H1 (cell line): ENCODE results near the gene DIDO1. TPM values are rescaled to one million over a fixed set of nuclear protein-coding genes. Genes with fewer than 3 reads are reported as not detected.
A peak's percentile ranks its signal among the peaks of the same experiment; 100 is the strongest.

Experiments used
- CTCF ChIA-PET: fragments of 300-600 bp; sonication (Branson Sonifier 250); formaldehyde crosslinking; loops from one replicate; lab custom pipeline; 2021; ENCODE audit not compliant: partially characterized antibody; lab: Charles Lee
- POLR2A ChIA-PET: fragments of 300-600 bp; sonication (Branson Sonifier 250); formaldehyde crosslinking; loops from one replicate; lab custom pipeline; 2021; ENCODE audit warnings: inconsistent platforms; ENCODE audit not compliant: partially characterized antibody; lab: Charles Lee
- DNase-seq, 2 experiments: peaks; one replicate each; pipeline versions ENCODE4 v3.0.0 to v3.0.0-alpha.2; 2010 to 2022; ENCODE audit warnings: low spot score in 2 of 2, low read depth in 1 of 2, mixed read lengths in 1 of 2
- FAIRE-seq: peaks from 2 replicates; lab custom pipeline; 2011; peaks lifted over from hg19 to GRCh38; lab: Jason Lieb, UNC
- H2AFZ ChIP-seq: 2 replicates; pipeline ENCODE4 v1.8.1; 2012; ENCODE audit warnings: low read length, inconsistent platforms
- H2AK5ac ChIP-seq: 2 replicates; pipeline ENCODE4 v1.6.1; 2013; ENCODE audit warnings: low read depth, low read length
- H2BK120ac ChIP-seq: replicated peaks from 2 replicates; pipeline ENCODE3; 2013; ENCODE audit warnings: low read depth, low read length, inconsistent platforms
- H2BK12ac ChIP-seq: 2 replicates; pipeline ENCODE4 v1.6.1; 2013; ENCODE audit warnings: low read depth, low read length
- H2BK15ac ChIP-seq: 2 replicates; pipeline ENCODE4 v1.6.1; 2013; ENCODE audit warnings: low read length
- H2BK20ac ChIP-seq: 2 replicates; pipeline ENCODE4 v1.6.1; 2013; ENCODE audit warnings: low read length
- H2BK5ac ChIP-seq: 2 replicates; pipeline ENCODE4 v1.6.1; 2013; ENCODE audit warnings: low read depth, low read length
- H3K14ac ChIP-seq: 2 replicates; pipeline ENCODE4 v1.6.1; 2013; ENCODE audit warnings: inconsistent platforms; ENCODE audit not compliant: insufficient read length
- H3K18ac ChIP-seq: 2 replicates; pipeline ENCODE4 v1.6.1; 2013; ENCODE audit warnings: low read length; ENCODE audit errors: extremely low read depth
- H3K23ac ChIP-seq: 2 replicates; pipeline ENCODE4 v1.6.1; 2013; ENCODE audit warnings: inconsistent platforms; ENCODE audit not compliant: insufficient read length
- H3K23me2 ChIP-seq: 2 replicates; pipeline ENCODE4 v1.6.1; 2013; ENCODE audit warnings: low read depth, low read length
- H3K27ac ChIP-seq: 2 replicates; pipeline ENCODE4 v1.6.1; 2011; ENCODE audit warnings: low read depth, low read length, inconsistent platforms
- H3K27me3 ChIP-seq, 4 experiments: replicated peaks in 1 of 4; 1 replicate in 1 of 4; 2 replicates in 3 of 4; pipeline versions ENCODE4 v1.6.1 to v1.8.1; 2011 to 2013; ENCODE audit warnings: low read length in 3 of 4, mild to moderate bottlenecking in 3 of 4, inconsistent platforms in 2 of 4, mixed read lengths in 2 of 4, moderate library complexity in 1 of 4; ENCODE audit not compliant: control insufficient read depth in 3 of 4, insufficient read depth in 3 of 4; ENCODE audit errors: extremely low read depth in 1 of 4
- H3K36me3 ChIP-seq, 4 experiments: 2 replicates each; pipeline versions ENCODE4 v1.6.1 to v1.8.1; 2011 to 2013; ENCODE audit warnings: mild to moderate bottlenecking in 4 of 4, low read length in 3 of 4, moderate library complexity in 2 of 4, control low read depth in 1 of 4, inconsistent platforms in 1 of 4; ENCODE audit not compliant: insufficient read depth in 4 of 4, control insufficient read depth in 2 of 4
- H3K4ac ChIP-seq: replicated peaks from 2 replicates; pipeline ENCODE3; 2013; ENCODE audit warnings: low read length, low read depth, mixed read lengths, inconsistent platforms; ENCODE audit not compliant: insufficient read length
- H3K4me1 ChIP-seq, 4 experiments: replicated peaks in 1 of 4; 1 replicate in 1 of 4; 2 replicates in 3 of 4; pipeline versions ENCODE4 v1.6.1 to v1.8.1; 2011 to 2013; ENCODE audit warnings: low read length in 3 of 4, inconsistent platforms in 2 of 4, mixed read lengths in 1 of 4; ENCODE audit not compliant: insufficient read depth in 4 of 4, control insufficient read depth in 3 of 4
- H3K4me2 ChIP-seq, 2 experiments: 2 replicates each; pipeline versions ENCODE4 v1.6.1 to v1.8.1; 2011 to 2013; ENCODE audit warnings: low read depth in 2 of 2, low read length in 2 of 2, control low read depth in 1 of 2, inconsistent platforms in 1 of 2, mild to moderate bottlenecking in 1 of 2; ENCODE audit not compliant: insufficient read depth in 1 of 2
- H3K4me3 ChIP-seq, 4 experiments: fragments of 200-600, 300-600 bp in 1 of 4; sonication (generic), shearing (Covaris generic), sonication (Bioruptor Twin) in 1 of 4; 2 replicates each; pipeline versions ENCODE4 v1.5.1 to v1.8.1; 2011 to 2016; ENCODE audit warnings: low read length in 4 of 4, low read depth in 3 of 4, control low read depth in 2 of 4, inconsistent platforms in 2 of 4, mild to moderate bottlenecking in 2 of 4, mixed read lengths in 1 of 4, moderate library complexity in 1 of 4; ENCODE audit not compliant: insufficient read depth in 2 of 4; ENCODE audit errors: extremely low read depth in 1 of 4
- H3K56ac ChIP-seq: replicated peaks from 2 replicates; pipeline ENCODE3; 2013; ENCODE audit warnings: low read depth, mild to moderate bottlenecking, mixed read lengths, low read length, inconsistent platforms; ENCODE audit not compliant: insufficient read length
- H3K79me1 ChIP-seq: 2 replicates; pipeline ENCODE4 v1.6.1; 2013; ENCODE audit warnings: low read depth, low read length, control low read depth
- H3K79me2 ChIP-seq, 2 experiments: 2 replicates each; pipeline versions ENCODE4 v1.6.1 to v1.8.1; 2012 to 2013; ENCODE audit warnings: low read length in 2 of 2, mild to moderate bottlenecking in 2 of 2, inconsistent platforms in 1 of 2; ENCODE audit not compliant: insufficient read depth in 2 of 2, control insufficient read depth in 1 of 2
- H3K9ac ChIP-seq, 4 experiments: replicated peaks in 1 of 4; 1 replicate in 1 of 4; 2 replicates in 3 of 4; pipeline versions ENCODE4 v1.6.1 to v1.8.1; 2011 to 2013; ENCODE audit warnings: low read depth in 3 of 4, low read length in 3 of 4, control low read depth in 2 of 4, mild to moderate bottlenecking in 2 of 4, moderate library complexity in 2 of 4, inconsistent platforms in 1 of 4; ENCODE audit errors: extremely low read depth in 1 of 4
- H3K9me3 ChIP-seq, 2 experiments: 2 replicates each; pipeline versions ENCODE4 v1.6.1 to v1.8.1; 2012 to 2013; ENCODE audit warnings: mild to moderate bottlenecking in 2 of 2, moderate library complexity in 2 of 2, control low read depth in 1 of 2, inconsistent platforms in 1 of 2, low read depth in 1 of 2, low read length in 1 of 2, mixed read lengths in 1 of 2; ENCODE audit not compliant: insufficient read depth in 2 of 2
- H4K20me1 ChIP-seq, 2 experiments: replicated peaks in 1 of 2; 2 replicates each; pipeline versions ENCODE3 to v1.8.1; 2011 to 2013; ENCODE audit warnings: inconsistent platforms in 2 of 2, low read length in 2 of 2, mild to moderate bottlenecking in 1 of 2; ENCODE audit not compliant: insufficient read depth in 2 of 2, control insufficient read depth in 1 of 2
- H4K5ac ChIP-seq: 2 replicates; pipeline ENCODE4 v1.6.1; 2013; ENCODE audit warnings: low read length, low read depth, mixed read lengths, inconsistent platforms; ENCODE audit not compliant: insufficient read length
- H4K8ac ChIP-seq: 2 replicates; pipeline ENCODE4 v1.8.0; 2013; ENCODE audit warnings: mild to moderate bottlenecking, moderate library complexity, low read length, inconsistent platforms; ENCODE audit not compliant: insufficient read depth; ENCODE audit errors: extremely low read depth
- H4K91ac ChIP-seq: replicated peaks from 2 replicates; pipeline ENCODE3; 2013; ENCODE audit warnings: low read length, mixed read lengths, inconsistent platforms; ENCODE audit not compliant: insufficient read length
- CHD1 ChIP-seq: IDR thresholded peaks from 2 replicates; pipeline ENCODE4 v1.6.1; 2012; ENCODE audit warnings: low read depth, low read length, improper control_type of control experiment
- CREB1 ChIP-seq: IDR thresholded peaks from 2 replicates; pipeline ENCODE4 v1.6.1; 2012; ENCODE audit warnings: inconsistent platforms
- JUN ChIP-seq: IDR thresholded peaks from 2 replicates; pipeline ENCODE4 v1.6.1; 2011; ENCODE audit warnings: low read depth, mild to moderate bottlenecking, improper control_type of control experiment, low read length
- JUND ChIP-seq: IDR thresholded peaks from 2 replicates; pipeline ENCODE4 v1.6.1; 2011; ENCODE audit warnings: mild to moderate bottlenecking, improper control_type of control experiment, low read length
- KDM1A ChIP-seq: fragments of 200-600, 300-600 bp; sonication (generic); IDR thresholded peaks from 2 replicates; pipeline ENCODE4 v1.7.1; 2016; ENCODE audit warnings: mild to moderate bottlenecking, low read length, borderline replicate concordance
- SIRT6 ChIP-seq: IDR thresholded peaks from one replicate; pipeline ENCODE4 v1.7.1; 2012; ENCODE audit warnings: low read length, inconsistent platforms
- SIX5 ChIP-seq: IDR thresholded peaks from 2 replicates; pipeline ENCODE4 v1.6.1; 2011; ENCODE audit warnings: mild to moderate bottlenecking, low read depth, low read length
- SRF ChIP-seq: IDR thresholded peaks from 2 replicates; pipeline ENCODE4 v1.6.1; 2011; ENCODE audit warnings: mild to moderate bottlenecking, low read depth, low read length, moderate library complexity
- SUZ12 ChIP-seq: fragments of 200-600 bp; sonication (generic); IDR thresholded peaks from 2 replicates; pipeline ENCODE4 v1.6.1; 2012; ENCODE audit warnings: mild to moderate bottlenecking, inconsistent platforms, low read length, moderate library complexity, mixed read lengths
- TBP ChIP-seq: IDR thresholded peaks from 2 replicates; pipeline ENCODE4 v1.6.1; 2011; ENCODE audit warnings: low read depth, low read length, improper control_type of control experiment
- TEAD4 ChIP-seq: IDR thresholded peaks from 2 replicates; pipeline ENCODE4 v1.6.1; 2012; ENCODE audit warnings: low read depth, low read length, inconsistent platforms, mixed read lengths
- WGBS, 2 experiments: shearing (Covaris generic) in 1 of 2; methylation state at CpG; one replicate each; pipeline versions ENCODE4 v1.1.6 to v1.1.7; 2013 to 2015; ENCODE audit warnings: low lambda C conversion rate in 2 of 2, mixed read lengths in 2 of 2, inconsistent platforms in 1 of 2, low coverage in 1 of 2, missing lambda C conversion rate in 1 of 2; ENCODE audit not compliant: insufficient replicate concordance in 2 of 2, insufficient coverage in 1 of 2, insufficient read length in 1 of 2; ENCODE audit errors: extremely low coverage in 1 of 2, missing lambda C conversion rate in 1 of 2; 5-methylcytosine and 5-hydroxymethylcytosine counted together
- polyA plus RNA-seq, 7 experiments: library from polyadenylated mRNA; depleted of rRNA in 3 of 7; stranded (reverse) in 5 of 7; unstranded in 2 of 7; fragments of >200 nt in 5 of 7; fragments of 200-250 nt in 2 of 7; gene quantifications; 1 replicate in 5 of 7; 2 replicates in 1 of 7; 4 replicates in 1 of 7; pipeline versions ENCODE4 v1.2.1 to v1.2.3, GENCODE V29; 2011 to 2013; ENCODE audit warnings: missing spikeins in 2 of 7, mixed read lengths in 2 of 7
- total RNA-seq: library from RNA; stranded (reverse); fragmentation: NEBNext Ultra II Directional; extraction: Animal tissue kit (Norgen Biotek cat#: 25700); gene quantifications from 2 replicates; pipeline ENCODE4 v1.2.1, GENCODE V29; 2021

Gene DIDO1
- total and polyA plus RNA-seq, 2 of the 8 experiments (the other 6 are each of a cell fraction or from before 2014, with no cell fraction given) = 53.6 to 82.8 TPM

- H4K91ac ChIP-seq = no peak overlapping the region
- no peak overlapping the region; a peak in 1 of 8 replicates for H3K4me3 ChIP-seq
- H3K23me2 ChIP-seq = peaks cover 8% of the 10 kb centered on the region
- no peak overlapping the region for H2BK120ac ChIP-seq
- peaks cover 12 to 50% (median 41%) of the 10 kb centered on the region in 4 experiments; a peak in 6 of 7 replicates for H3K4me1 ChIP-seq
- peaks cover 3% of the 10 kb centered on the region; the same call in 1 of the 2 replicates for H3K79me1 ChIP-seq
- H3K56ac ChIP-seq = no peak overlapping the region
- 83% methylated on average over 10 of the region's 10 CpGs; no CpG with 5 or more reads in 1 of the 2 experiments for WGBS, 2 experiments
- H3K79me2 ChIP-seq = peaks cover 77 to 100% of the 10 kb centered on the region in 2 experiments
- H3K27me3 ChIP-seq = no peaks in the 10 kb centered on the region
- H3K36me3 ChIP-seq = no peaks in the 10 kb centered on the region
- no peak overlapping the region for H3K9ac ChIP-seq
- H3K18ac ChIP-seq = no peak overlapping the region
- POLR2A ChIA-PET = interaction anchor here (0.8 to 20.3 kb wide), 8 partner anchors 8 to 35 kb away, joined by 3 to 363 read pairs (median 5); partner anchors contain the start of gene GID8
- no peak overlapping the region for H2BK12ac ChIP-seq
- no peak overlapping the region for H3K23ac ChIP-seq
- H2AFZ ChIP-seq = no peak overlapping the region
- no peak overlapping the region for H2BK15ac ChIP-seq
- DNase-seq = no peak
- TF ChIP-seq KDM1A (no peak), SRF (no peak), TEAD4 (no peak), SIRT6 (no peak), CHD1 (no peak), JUN (no peak), JUND (no peak), SIX5 (no peak), TBP (no peak), SUZ12 (no peak), CREB1 (no peak)
- TF ChIP-seq, all 59 proteins: peak for 0
- no peak for FAIRE-seq
- Histone ChIP-seq H4K8ac (no peak overlapping the region), H2BK20ac (no peak overlapping the region), H2AK5ac (no peak overlapping the region), H3K4ac (no peak overlapping the region), H3K14ac (no peak overlapping the region), H2BK5ac (no peak overlapping the region), H3K9me3 (no peaks in the 10 kb centered on the region), H4K20me1 (peaks cover 53 to 60% of the 10 kb centered on the region in 2 experiments), H4K5ac (no peak overlapping the region), H3K27ac (no peak overlapping the region), H3K4me2 (peak overlapping the region in 1 of 2 experiments; percentile 46; a peak in 2 of 4 replicates)
- CTCF ChIA-PET = interaction anchor here (0.5 to 6.0 kb wide), 16 partner anchors 8 to 94 kb away, joined by 3 to 58 read pairs (median 4); partner anchors contain the start of gene GID8
These were observed 6.2 kb downstream of the DIDO1 start for GRCh38 chr20:62920039-62920645.
